HG03139 (cell line): ENCODE measurements around the gene HTRA3.

Experiments used
- ATAC-seq: cut with Tn5 transposase; IDR thresholded peaks from one replicate; pipeline ENCODE4 v1.9.1; 2021; ENCODE audit not compliant: unreplicated experiment

The HTRA3 gene

GRCh38 chr4:8307121-8307520, 37.6 kb downstream of the HTRA3 start:
- ATAC-seq = no peak

GRCh38 chr4:8307714-8308113, 38.2 kb downstream of the HTRA3 start:
- ATAC-seq = no peak

GRCh38 chr4:8308144-8308543, 38.6 kb downstream of the HTRA3 start:
- ATAC-seq = no peak

- no peak for ATAC-seq
These were observed 39.6 kb downstream of the HTRA3 start for GRCh38 chr4:8308856-8309771.

GRCh38 chr4:8310306-8310705, 40.8 kb downstream of the HTRA3 start:
- ATAC-seq = no peak

GRCh38 chr4:8311101-8312068, 41.8 kb downstream of the HTRA3 start:
- no peak for ATAC-seq

- ATAC-seq = no peak
These were observed 42.5 kb downstream of the HTRA3 start for GRCh38 chr4:8312069-8312445.

GRCh38 chr4:8312976-8313375, 43.4 kb downstream of the HTRA3 start:
- ATAC-seq = no peak

GRCh38 chr4:8314691-8315255, 45.2 kb downstream of the HTRA3 start:
- ATAC-seq = no peak

- ATAC-seq = no peak
These were observed 46.1 kb downstream of the HTRA3 start for GRCh38 chr4:8315435-8316250.

GRCh38 chr4:8316251-8316771, 46.8 kb downstream of the HTRA3 start:
- no peak for ATAC-seq

- ATAC-seq = no peak
These were observed 47.4 kb downstream of the HTRA3 start for GRCh38 chr4:8316911-8317351.

GRCh38 chr4:8317474-8317873, 47.9 kb downstream of the HTRA3 start:
- no peak for ATAC-seq

- no peak for ATAC-seq
These were observed 49.0 kb downstream of the HTRA3 start for GRCh38 chr4:8318509-8318908.

GRCh38 chr4:8319061-8319460, 49.5 kb downstream of the HTRA3 start:
- ATAC-seq = no peak

- ATAC-seq = no peak
These were observed 50.3 kb downstream of the HTRA3 start for GRCh38 chr4:8319731-8320385.

- no peak for ATAC-seq
These were observed 50.8 kb downstream of the HTRA3 start for GRCh38 chr4:8320386-8320750.

GRCh38 chr4:8321220-8321619, 51.7 kb downstream of the HTRA3 start:
- no peak for ATAC-seq

- ATAC-seq = no peak
These were observed 52.2 kb downstream of the HTRA3 start for GRCh38 chr4:8321771-8322170.
